ENCODE measurements around the gene ABT1. TPM values are rescaled to one million over a fixed set of nuclear protein-coding genes. Genes with fewer than 3 reads are reported as not detected.

ABT1 gene
- total and polyA plus RNA-seq, 8 donors: 9.8 to 16.9 (median 15.2) TPM

DNA sequence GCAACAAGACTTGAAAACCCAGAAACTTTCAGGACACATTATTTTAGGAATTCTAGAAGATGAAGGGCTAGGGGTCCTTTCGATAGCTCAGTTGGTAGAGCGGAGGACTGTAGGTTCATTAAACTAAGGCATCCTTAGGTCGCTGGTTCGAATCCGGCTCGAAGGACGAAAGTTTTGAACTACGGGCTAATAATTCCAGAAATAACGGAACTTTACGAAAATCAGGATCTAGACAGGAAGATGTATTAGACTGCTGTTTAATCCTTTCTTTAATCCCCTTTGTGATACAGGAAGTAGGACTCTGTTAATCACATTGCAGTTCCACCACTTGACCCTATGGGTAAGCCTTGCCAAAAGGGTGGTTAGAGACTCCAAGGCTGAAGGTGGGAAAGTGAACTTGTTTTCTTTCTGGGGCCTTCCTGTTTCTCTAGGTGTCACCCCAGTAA is 21.2 kb upstream of the ABT1 start:
- DNase-seq: no peak
- Histone ChIP-seq H3K9me3 (peaks cover 0 to 8% of the 10 kb centered on the region in 2 donors), H3K4me1 (peaks cover 0 to 20% of the 10 kb centered on the region in 2 donors), H3K27me3 (peaks cover 0 to 29% of the 10 kb centered on the region in 2 donors), H3K36me3 (no peaks in the 10 kb centered on the region), H3K4me3 (no peak overlapping the region), H3K27ac (no peak overlapping the region)
- intact Hi-C loops (cut with DNase I): no loop called here
- TF ChIP-seq, protein P1, sequence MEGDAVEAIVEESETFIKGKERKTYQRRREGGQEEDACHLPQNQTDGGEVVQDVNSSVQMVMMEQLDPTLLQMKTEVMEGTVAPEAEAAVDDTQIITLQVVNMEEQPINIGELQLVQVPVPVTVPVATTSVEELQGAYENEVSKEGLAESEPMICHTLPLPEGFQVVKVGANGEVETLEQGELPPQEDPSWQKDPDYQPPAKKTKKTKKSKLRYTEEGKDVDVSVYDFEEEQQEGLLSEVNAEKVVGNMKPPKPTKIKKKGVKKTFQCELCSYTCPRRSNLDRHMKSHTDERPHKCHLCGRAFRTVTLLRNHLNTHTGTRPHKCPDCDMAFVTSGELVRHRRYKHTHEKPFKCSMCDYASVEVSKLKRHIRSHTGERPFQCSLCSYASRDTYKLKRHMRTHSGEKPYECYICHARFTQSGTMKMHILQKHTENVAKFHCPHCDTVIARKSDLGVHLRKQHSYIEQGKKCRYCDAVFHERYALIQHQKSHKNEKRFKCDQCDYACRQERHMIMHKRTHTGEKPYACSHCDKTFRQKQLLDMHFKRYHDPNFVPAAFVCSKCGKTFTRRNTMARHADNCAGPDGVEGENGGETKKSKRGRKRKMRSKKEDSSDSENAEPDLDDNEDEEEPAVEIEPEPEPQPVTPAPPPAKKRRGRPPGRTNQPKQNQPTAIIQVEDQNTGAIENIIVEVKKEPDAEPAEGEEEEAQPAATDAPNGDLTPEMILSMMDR (IDR thresholded peaks at IDR 0.05): no peak
- ATAC-seq: no peak

DNA sequence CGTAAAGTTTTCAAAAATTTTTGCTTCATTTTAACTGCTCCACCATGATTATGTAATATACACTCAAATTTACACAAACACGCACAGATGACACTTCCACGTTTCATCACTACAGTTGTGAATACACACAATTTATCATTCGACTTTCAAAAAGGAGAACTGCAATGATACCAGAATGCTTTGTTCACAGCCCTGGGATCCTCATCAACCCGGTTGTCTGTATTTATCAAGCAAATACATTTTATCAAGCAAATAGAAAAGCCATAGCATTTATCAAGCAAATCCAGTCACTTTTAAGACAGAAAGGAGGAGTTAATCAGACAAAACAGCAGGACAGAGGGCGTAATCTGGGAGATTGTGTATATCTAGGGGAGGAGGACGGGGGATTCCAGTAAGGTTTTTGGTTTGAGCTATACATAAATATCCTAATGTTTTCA is 20.3 kb upstream of the ABT1 start:
- TF ChIP-seq, protein P1 (IDR thresholded peaks at IDR 0.05): no peak
- DNase-seq: no peak
- Histone ChIP-seq H3K4me3 (no peak overlapping the region), H3K9me3 (peaks cover 0 to 8% of the 10 kb centered on the region in 2 donors), H3K27me3 (peaks cover 0 to 38% of the 10 kb centered on the region in 2 donors), H3K27ac (no peak overlapping the region), H3K4me1 (peaks cover 0 to 20% of the 10 kb centered on the region in 2 donors), H3K36me3 (no peaks in the 10 kb centered on the region)
- intact Hi-C loops (cut with DNase I): no loop called here
- no peak for ATAC-seq

DNA sequence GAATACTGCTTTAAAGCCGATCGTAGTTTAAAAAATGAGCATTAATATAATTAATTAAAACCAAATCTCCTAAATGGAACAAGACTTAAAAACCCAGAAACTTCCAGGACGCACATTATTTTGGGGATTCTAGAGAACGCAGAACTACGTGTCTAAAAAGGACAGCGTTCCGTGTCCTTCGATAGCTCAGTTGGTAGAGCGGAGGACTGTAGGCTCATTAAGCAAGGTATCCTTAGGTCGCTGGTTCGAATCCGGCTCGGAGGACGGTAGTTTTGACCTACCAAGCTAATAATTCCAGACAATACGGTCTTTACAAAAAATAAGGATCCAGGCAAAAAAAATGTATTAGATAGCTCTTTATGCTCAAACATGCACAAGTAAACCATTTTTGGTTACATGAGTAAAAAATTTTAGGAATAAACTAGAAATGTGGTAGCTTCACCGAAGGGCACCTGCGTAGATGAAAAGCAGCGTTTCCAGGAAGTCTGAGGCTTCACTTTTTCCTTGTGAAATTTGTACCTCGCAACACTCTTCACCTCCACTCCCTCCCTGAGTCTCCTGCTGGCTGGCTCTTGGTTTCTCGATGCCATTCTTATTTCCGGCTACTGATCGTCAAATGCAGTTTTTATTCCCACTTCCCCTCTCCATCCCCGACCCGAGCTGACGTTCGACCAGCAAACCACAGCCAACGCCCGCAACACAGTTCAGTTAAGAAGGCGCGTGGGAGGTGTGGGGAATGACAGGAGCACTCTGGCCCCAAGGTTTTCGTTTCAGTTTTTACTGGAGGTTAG is 19.6 kb upstream of the ABT1 start:
- Histone ChIP-seq H3K4me1 (peaks cover 0 to 17% of the 10 kb centered on the region in 2 donors), H3K27me3 (peaks cover 0 to 45% of the 10 kb centered on the region in 2 donors), H3K27ac (no peak overlapping the region), H3K9me3 (peaks cover 0 to 8% of the 10 kb centered on the region in 2 donors), H3K36me3 (no peaks in the 10 kb centered on the region), H3K4me3 (peak overlapping the region; percentile 9 to 34)
- ATAC-seq: peak; percentile 54
- TF ChIP-seq, protein P1 (IDR thresholded peaks at IDR 0.05): no peak
- intact Hi-C loops (cut with DNase I): no loop called here
- DNase-seq: peak in 2 of 4 donors; percentile 27 to 67

DNA sequence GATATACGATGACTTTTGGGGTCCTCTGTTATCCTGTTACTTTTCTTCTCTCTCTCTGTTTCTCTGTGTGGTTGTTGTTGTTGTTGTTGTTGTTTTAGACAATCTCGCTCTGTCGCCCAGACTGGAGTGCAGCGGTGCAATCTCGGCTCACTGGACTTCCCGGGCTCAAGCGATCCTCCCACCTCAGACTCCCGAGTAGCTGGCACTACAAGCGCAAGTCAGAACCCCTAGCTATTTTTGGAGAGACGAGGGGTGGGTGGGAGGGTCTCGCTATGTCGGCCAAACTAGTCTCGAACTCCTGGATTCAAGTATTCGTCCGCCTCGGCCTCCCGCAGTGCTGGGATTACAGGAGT is 19.1 kb upstream of the ABT1 start:
- peaks cover 0 to 49% of the 10 kb centered on the region in 2 donors for H3K27me3 ChIP-seq
- intact Hi-C loops (cut with DNase I): no loop called here
- H3K4me3 ChIP-seq: peak overlapping the region; percentile 9 to 34
- TF ChIP-seq, protein P1 (IDR thresholded peaks at IDR 0.05): no peak
- peaks cover 0 to 8% of the 10 kb centered on the region in 2 donors for H3K9me3 ChIP-seq
- no peak overlapping the region for H3K27ac ChIP-seq
- ATAC-seq (no peak), DNase-seq (no peak)
- H3K36me3 ChIP-seq: no peaks in the 10 kb centered on the region
- H3K4me1 ChIP-seq: peaks cover 0 to 13% of the 10 kb centered on the region in 2 donors

DNA sequence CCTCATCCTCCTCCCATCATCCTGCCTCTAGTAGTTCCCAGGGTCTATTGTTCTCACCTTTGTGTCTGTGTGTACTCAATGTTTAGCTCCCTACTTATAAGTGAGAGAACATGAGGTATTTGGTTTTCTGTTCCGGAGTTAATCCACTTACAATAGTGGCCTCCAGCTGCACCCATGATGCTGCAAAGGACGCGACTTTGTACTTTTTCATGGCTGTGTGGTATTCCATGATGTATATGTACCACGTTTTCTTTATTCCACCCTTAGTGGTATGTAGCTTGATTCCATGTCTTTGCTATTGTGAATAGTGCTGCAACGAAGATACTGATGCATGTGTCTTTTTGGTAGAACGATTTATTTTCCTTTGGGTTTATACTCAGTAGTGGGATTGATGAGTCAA is 18.5 kb upstream of the ABT1 start:
- H3K4me1 ChIP-seq: peaks cover 0 to 13% of the 10 kb centered on the region in 2 donors
- peaks cover 0 to 55% of the 10 kb centered on the region in 2 donors for H3K27me3 ChIP-seq
- no peaks in the 10 kb centered on the region for H3K36me3 ChIP-seq
- intact Hi-C loops (cut with DNase I): no loop called here
- H3K27ac ChIP-seq: no peak overlapping the region
- TF ChIP-seq, protein P1 (IDR thresholded peaks at IDR 0.05): no peak
- DNase-seq (no peak), ATAC-seq (no peak)
- no peak overlapping the region for H3K4me3 ChIP-seq
- H3K9me3 ChIP-seq: peaks cover 0 to 8% of the 10 kb centered on the region in 2 donors
